Occipital lobe (tissue), 2 donors: ENCODE results near the gene PARL. TPM values are rescaled to one million over a fixed set of nuclear protein-coding genes. Genes with fewer than 3 reads are reported as not detected.
"Not testable (repeated sequence)": the region's sequence is repeated elsewhere in the genome, so short reads cannot be mapped to it uniquely, and the experiment has no call there.

Experiments
- DNase-seq: peaks from one replicate; lab custom pipeline; 2025; lab: John Stamatoyannopoulos, UW
- total RNA-seq: library from RNA; depleted of rRNA; stranded (reverse); fragments of >200 nt; gene quantifications from one replicate; pipeline ENCODE4 v1.2.3, GENCODE V29; 2014

Gene PARL
- total RNA-seq, 1 donor from 2014 or later: 26.8 TPM

GRCh38 chr3:183904833-183905780 lies 20.4 kb upstream of the PARL start:
- no peak for DNase-seq

- DNase-seq: no peak
Measured at GRCh38 chr3:183898028-183898431, 13.3 kb upstream of the PARL start.

GRCh38 chr3:183897606-183898005 lies 12.9 kb upstream of the PARL start:
- DNase-seq: no peak

GRCh38 chr3:183896610-183897009 lies 11.9 kb upstream of the PARL start:
- DNase-seq: no peak

GRCh38 chr3:183896184-183896583 lies 11.5 kb upstream of the PARL start:
- DNase-seq: no peak

GRCh38 chr3:183895774-183896173 lies 11.1 kb upstream of the PARL start:
- DNase-seq: no peak

GRCh38 chr3:183895296-183895695 lies 10.6 kb upstream of the PARL start:
- no peak for DNase-seq

GRCh38 chr3:183892610-183893214 lies 8.0 kb upstream of the PARL start:
- DNase-seq: no peak

GRCh38 chr3:183885766-183886165 lies 1.1 kb upstream of the PARL start:
- DNase-seq: no peak

- no peak for DNase-seq
Measured at GRCh38 chr3:183884097-183884426, 618 bp downstream of the PARL start.

GRCh38 chr3:183883291-183884096 lies 1.2 kb downstream of the PARL start:
- DNase-seq: no peak

- no peak for DNase-seq
Measured at GRCh38 chr3:183880121-183880520, 4.6 kb downstream of the PARL start.

- no peak for DNase-seq
Measured at GRCh38 chr3:183879243-183879642, 5.4 kb downstream of the PARL start.

- DNase-seq: no peak
Measured at GRCh38 chr3:183878071-183878470, 6.6 kb downstream of the PARL start.

- DNase-seq: not testable (repeated sequence)
Measured at GRCh38 chr3:183877227-183877626, 7.5 kb downstream of the PARL start.

- no peak for DNase-seq
Measured at GRCh38 chr3:183875411-183875810, 9.3 kb downstream of the PARL start.

- no peak for DNase-seq
Measured at GRCh38 chr3:183873914-183874313, 10.8 kb downstream of the PARL start.

GRCh38 chr3:183871541-183871940 lies 13.1 kb downstream of the PARL start:
- no peak for DNase-seq

- DNase-seq: no peak
Measured at GRCh38 chr3:183870563-183870962, 14.1 kb downstream of the PARL start.

- DNase-seq: no peak
Measured at GRCh38 chr3:183868796-183869195, 15.9 kb downstream of the PARL start.

- DNase-seq: no peak
Measured at GRCh38 chr3:183862610-183863009, 22.1 kb downstream of the PARL start.

- no peak for DNase-seq
Measured at GRCh38 chr3:183857863-183858262, 26.8 kb downstream of the PARL start.
